ENCODE data around the gene CDKN1C.

GRCh38 chr11:2912498-2912897, 26.9 kb upstream of the CDKN1C start:
- TF ChIP-seq CTCF (IDR thresholded peaks at IDR 0.05; ENCODE audit: insufficient read depth, low read length) (no peak), SPI1 (IDR thresholded peaks at IDR 0.05; ENCODE audit: borderline replicate concordance, low read depth) (no peak), POLR2AphosphoS5 (IDR thresholded peaks at IDR 0.05; ENCODE audit: low read depth) (no peak), REST (IDR thresholded peaks at IDR 0.05; ENCODE audit: insufficient replicate concordance, low read depth) (no peak), GABPA (IDR thresholded peaks at IDR 0.05; ENCODE audit: low read depth) (no peak)
